Skeletal muscle tissue (tissue), 4 donors: ENCODE data around the gene GRB10. TPM values are rescaled to one million over a fixed set of nuclear protein-coding genes. Genes with fewer than 3 reads are reported as not detected.

Experiments used
- H3K27ac ChIP-seq: one replicate; pipeline ENCODE4 v1.7.0; 2013; ENCODE audit warnings: mild to moderate bottlenecking, low read depth, low read length, inconsistent platforms
- H3K27me3 ChIP-seq, 3 donors: one replicate each; pipeline ENCODE4 v1.7.0; 2013; ENCODE audit warnings: low read length in 3 of 3; ENCODE audit not compliant: control insufficient read depth in 3 of 3, insufficient read depth in 3 of 3
- H3K36me3 ChIP-seq, 3 donors: one replicate each; pipeline ENCODE4 v1.7.0; 2013; ENCODE audit warnings: low read length in 3 of 3; ENCODE audit not compliant: control insufficient read depth in 3 of 3, insufficient read depth in 3 of 3
- H3K4me1 ChIP-seq, 3 donors: one replicate each; pipeline ENCODE4 v1.7.0; 2013; ENCODE audit warnings: low read length in 3 of 3, mild to moderate bottlenecking in 3 of 3; ENCODE audit not compliant: control insufficient read depth in 3 of 3, insufficient read depth in 3 of 3
- H3K4me3 ChIP-seq, 3 donors: one replicate each; pipeline ENCODE4 v1.7.0; 2013; ENCODE audit warnings: low read length in 3 of 3
- H3K9ac ChIP-seq, 3 donors: one replicate each; pipeline ENCODE4 v1.7.0; 2013; ENCODE audit warnings: low read length in 3 of 3, mild to moderate bottlenecking in 3 of 3, moderate library complexity in 2 of 3, low read depth in 1 of 3
- H3K9me3 ChIP-seq, 3 donors: one replicate each; pipeline ENCODE4 v1.7.0; 2013; ENCODE audit warnings: low read length in 3 of 3; ENCODE audit not compliant: control insufficient read depth in 3 of 3
- total RNA-seq: library from RNA; depleted of rRNA; stranded (reverse); fragments of >200 nt; gene quantifications from one replicate; pipeline ENCODE4 v1.2.3, GENCODE V29; 2014
- donor health status: Osteomylitis.

The GRB10 gene
- total RNA-seq, 1 donor from 2014 or later, result 17.7 TPM

GRCh38 chr7:50657341-50657873 is 125.3 kb downstream of the GRB10 start:
- Histone ChIP-seq H3K27me3 (no peaks in the 10 kb centered on the region), H3K27ac (peak overlapping the region; percentile 87), H3K9me3 (no peaks in the 10 kb centered on the region), H3K4me1 (peaks cover 77 to 99% (median 97%) of the 10 kb centered on the region in 3 donors), H3K36me3 (peaks cover 0 to 8% (median 0%) of the 10 kb centered on the region in 3 donors), H3K9ac (peak overlapping the region in 2 of 3 donors; percentile 54 to 79), H3K4me3 (peak overlapping the region in 1 of 3 donors; percentile 4)

- H3K4me3 ChIP-seq, result peak overlapping the region; percentile 11 to 31 (median 15)
- H3K36me3 ChIP-seq, result peaks cover 0 to 8% (median 0%) of the 10 kb centered on the region in 3 donors
- peaks cover 67 to 97% (median 90%) of the 10 kb centered on the region in 3 donors for H3K4me1 ChIP-seq
- no peaks in the 10 kb centered on the region for H3K27me3 ChIP-seq
- peak overlapping the region; percentile 87 for H3K27ac ChIP-seq
- H3K9me3 ChIP-seq, result no peaks in the 10 kb centered on the region
- peak overlapping the region; percentile 54 to 79 (median 57) for H3K9ac ChIP-seq
These were observed 126.4 kb downstream of the GRB10 start for GRCh38 chr7:50656141-50656895.

- Histone ChIP-seq H3K9ac (peak overlapping the region; percentile 54 to 79 (median 57)), H3K9me3 (no peaks in the 10 kb centered on the region), H3K4me3 (no peak overlapping the region), H3K27ac (peak overlapping the region; percentile 87), H3K27me3 (no peaks in the 10 kb centered on the region), H3K4me1 (peaks cover 65 to 90% (median 85%) of the 10 kb centered on the region in 3 donors), H3K36me3 (peaks cover 0 to 6% (median 0%) of the 10 kb centered on the region in 3 donors)
These were observed 127.2 kb downstream of the GRB10 start for GRCh38 chr7:50655490-50655889.

GRCh38 chr7:50655020-50655419 is 127.7 kb downstream of the GRB10 start:
- H3K9me3 ChIP-seq, result no peaks in the 10 kb centered on the region
- no peak overlapping the region for H3K4me3 ChIP-seq
- H3K27ac ChIP-seq, result peak overlapping the region; percentile 87
- H3K9ac ChIP-seq, result peak overlapping the region in 1 of 3 donors; percentile 47
- H3K27me3 ChIP-seq, result no peaks in the 10 kb centered on the region
- H3K36me3 ChIP-seq, result peaks cover 0 to 3% (median under 1%) of the 10 kb centered on the region in 3 donors
- H3K4me1 ChIP-seq, result peaks cover 65 to 85% (median 80%) of the 10 kb centered on the region in 3 donors

GRCh38 chr7:50653981-50654425 is 128.7 kb downstream of the GRB10 start:
- H3K9ac ChIP-seq, result peak overlapping the region; percentile 3 to 75 (median 39)
- H3K4me1 ChIP-seq, result peaks cover 59 to 75% (median 70%) of the 10 kb centered on the region in 3 donors
- H3K36me3 ChIP-seq, result peaks cover 0 to 7% (median 0%) of the 10 kb centered on the region in 3 donors
- peak overlapping the region; percentile 29 to 58 (median 45) for H3K4me3 ChIP-seq
- H3K9me3 ChIP-seq, result no peaks in the 10 kb centered on the region
- H3K27ac ChIP-seq, result peak overlapping the region; percentile 87
- no peaks in the 10 kb centered on the region for H3K27me3 ChIP-seq

GRCh38 chr7:50653126-50653864 is 129.4 kb downstream of the GRB10 start:
- H3K27ac ChIP-seq, result peak overlapping the region; percentile 87
- H3K27me3 ChIP-seq, result no peaks in the 10 kb centered on the region
- H3K9ac ChIP-seq, result peak overlapping the region; percentile 44 to 75 (median 46)
- H3K4me3 ChIP-seq, result peak overlapping the region; percentile 27 to 58 (median 45)
- H3K36me3 ChIP-seq, result peaks cover 0 to 7% (median 2%) of the 10 kb centered on the region in 3 donors
- H3K9me3 ChIP-seq, result no peaks in the 10 kb centered on the region
- peaks cover 54 to 68% (median 66%) of the 10 kb centered on the region in 3 donors for H3K4me1 ChIP-seq

- Histone ChIP-seq H3K9me3 (no peaks in the 10 kb centered on the region), H3K36me3 (peaks cover 0 to 7% (median 2%) of the 10 kb centered on the region in 3 donors), H3K4me3 (peak overlapping the region; percentile 27 to 45 (median 45)), H3K4me1 (peaks cover 46 to 61% (median 58%) of the 10 kb centered on the region in 3 donors), H3K9ac (peak overlapping the region; percentile 44 to 75 (median 46)), H3K27ac (peak overlapping the region; percentile 87), H3K27me3 (no peaks in the 10 kb centered on the region)
These were observed 130.1 kb downstream of the GRB10 start for GRCh38 chr7:50652400-50653125.

- H3K27me3 ChIP-seq, result no peaks in the 10 kb centered on the region
- no peak overlapping the region for H3K9ac ChIP-seq
- no peak overlapping the region for H3K27ac ChIP-seq
- peaks cover 35 to 50% (median 47%) of the 10 kb centered on the region in 3 donors for H3K4me1 ChIP-seq
- H3K4me3 ChIP-seq, result no peak overlapping the region
- H3K36me3 ChIP-seq, result peaks cover 0 to 7% (median 2%) of the 10 kb centered on the region in 3 donors
- H3K9me3 ChIP-seq, result no peaks in the 10 kb centered on the region
These were observed 131.3 kb downstream of the GRB10 start for GRCh38 chr7:50651271-50651989.
